ENCODE results near the gene TNFRSF6B. TPM values are rescaled to one million over a fixed set of nuclear protein-coding genes. Genes with fewer than 3 reads are reported as not detected.

TNFRSF6B gene
- polyA plus RNA-seq, 1 of the 3 experiments (the other 2 are of a cell fraction) = 9.4 TPM

DNA sequence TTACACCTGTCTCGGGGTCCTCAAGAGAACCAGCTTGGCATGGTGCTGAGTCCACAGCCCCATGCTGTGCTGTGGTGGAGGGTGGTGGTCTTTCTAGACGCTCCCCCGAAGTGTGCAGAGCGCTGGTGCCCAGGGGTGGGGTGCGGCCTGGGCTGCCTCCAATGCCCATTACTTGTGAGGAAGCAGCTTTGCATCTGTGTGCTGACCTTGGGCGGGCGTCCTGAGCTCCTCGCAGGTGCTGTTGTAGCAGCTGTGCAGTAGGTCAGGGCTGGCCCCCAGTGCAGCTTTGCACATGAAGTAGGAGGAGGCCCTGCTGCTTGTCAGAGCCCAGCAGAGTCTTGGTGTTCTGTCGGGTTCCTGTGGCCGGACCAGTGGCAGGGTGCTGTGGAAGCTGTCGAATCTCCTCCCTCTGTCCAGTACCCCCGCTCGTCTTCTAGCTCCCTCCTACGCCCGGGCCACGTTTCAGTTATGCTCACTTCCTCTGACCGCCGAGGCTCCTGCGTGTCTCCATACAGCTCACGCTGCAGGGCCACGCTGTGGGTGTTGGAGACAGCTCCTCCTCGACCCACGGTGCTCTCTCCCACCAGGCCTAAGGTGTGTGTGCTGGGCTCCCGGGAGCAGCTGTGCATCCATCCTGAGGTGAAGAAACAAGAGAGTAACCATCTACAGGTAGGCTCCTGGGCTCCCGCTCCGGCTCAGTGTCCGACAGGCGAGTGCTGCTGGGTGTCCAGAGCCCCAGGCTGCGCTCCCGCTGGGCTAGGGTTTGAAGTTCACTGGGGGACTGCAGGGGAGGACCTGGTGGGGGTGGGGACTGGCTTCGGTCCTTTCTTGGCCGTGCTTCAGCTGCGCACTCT lies 34.3 kb upstream of the TNFRSF6B start:
- Histone ChIP-seq H3K9me2 (no peaks in the 10 kb centered on the region), H2AFZ (ENCODE audit: low read depth) (no peak overlapping the region), H3F3A (replicated peaks; ENCODE audit: insufficient read depth) (no peaks in the 10 kb centered on the region), H3K4me2 (no peak overlapping the region), H3K27me3 (ENCODE audit: insufficient read depth) (no peaks in the 10 kb centered on the region), H4K20me1 (ENCODE audit: insufficient read depth) (no peaks in the 10 kb centered on the region), H3K27ac (ENCODE audit: low read depth in 2 of 2, low read length in 1 of 2) (no peak overlapping the region), H3K4me3 (ENCODE audit: low read depth in 2 of 2, low read length in 1 of 2) (no peak overlapping the region), H3K9ac (no peak overlapping the region), H3K9me3 (no peaks in the 10 kb centered on the region), H3K4me1 (ENCODE audit: control insufficient read depth in 1 of 2, insufficient read depth in 2 of 2, low read depth in 1 of 2, low read length in 1 of 2) (peaks cover 5 to 18% of the 10 kb centered on the region in 2 experiments; a peak in 2 of 4 replicates), H3K79me2 (ENCODE audit: insufficient read depth) (peaks cover 30% of the 10 kb centered on the region), H3K36me3 (replicated peaks in 1 of 2; ENCODE audit: control insufficient read depth in 1 of 2, insufficient read depth in 2 of 2, low read length in 1 of 2) (peaks cover 0 to 52% of the 10 kb centered on the region in 2 experiments)
- 96% methylated on average over 25 of the region's 33 CpGs for WGBS (ENCODE audit: low lambda C conversion rate)
- ChIA-PET POLR2A (interaction anchor here (0.7 to 1.2 kb wide), 2 partner anchors 138 to 251 kb away, joined by 3 read pairs; no protein-coding TSS in a partner anchor), CTCF (interaction anchor here (1.7 kb wide), 1 partner anchor 125 kb away, joined by 4 read pairs; the partner anchor contains the start of gene PTK6)
- TF ChIP-seq, protein P1, sequence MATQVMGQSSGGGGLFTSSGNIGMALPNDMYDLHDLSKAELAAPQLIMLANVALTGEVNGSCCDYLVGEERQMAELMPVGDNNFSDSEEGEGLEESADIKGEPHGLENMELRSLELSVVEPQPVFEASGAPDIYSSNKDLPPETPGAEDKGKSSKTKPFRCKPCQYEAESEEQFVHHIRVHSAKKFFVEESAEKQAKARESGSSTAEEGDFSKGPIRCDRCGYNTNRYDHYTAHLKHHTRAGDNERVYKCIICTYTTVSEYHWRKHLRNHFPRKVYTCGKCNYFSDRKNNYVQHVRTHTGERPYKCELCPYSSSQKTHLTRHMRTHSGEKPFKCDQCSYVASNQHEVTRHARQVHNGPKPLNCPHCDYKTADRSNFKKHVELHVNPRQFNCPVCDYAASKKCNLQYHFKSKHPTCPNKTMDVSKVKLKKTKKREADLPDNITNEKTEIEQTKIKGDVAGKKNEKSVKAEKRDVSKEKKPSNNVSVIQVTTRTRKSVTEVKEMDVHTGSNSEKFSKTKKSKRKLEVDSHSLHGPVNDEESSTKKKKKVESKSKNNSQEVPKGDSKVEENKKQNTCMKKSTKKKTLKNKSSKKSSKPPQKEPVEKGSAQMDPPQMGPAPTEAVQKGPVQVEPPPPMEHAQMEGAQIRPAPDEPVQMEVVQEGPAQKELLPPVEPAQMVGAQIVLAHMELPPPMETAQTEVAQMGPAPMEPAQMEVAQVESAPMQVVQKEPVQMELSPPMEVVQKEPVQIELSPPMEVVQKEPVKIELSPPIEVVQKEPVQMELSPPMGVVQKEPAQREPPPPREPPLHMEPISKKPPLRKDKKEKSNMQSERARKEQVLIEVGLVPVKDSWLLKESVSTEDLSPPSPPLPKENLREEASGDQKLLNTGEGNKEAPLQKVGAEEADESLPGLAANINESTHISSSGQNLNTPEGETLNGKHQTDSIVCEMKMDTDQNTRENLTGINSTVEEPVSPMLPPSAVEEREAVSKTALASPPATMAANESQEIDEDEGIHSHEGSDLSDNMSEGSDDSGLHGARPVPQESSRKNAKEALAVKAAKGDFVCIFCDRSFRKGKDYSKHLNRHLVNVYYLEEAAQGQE (IDR thresholded peaks at IDR 0.05; ENCODE audit: low read depth, low read length) = no peak
- TF ChIP-seq RXRA (IDR thresholded peaks at IDR 0.05; ENCODE audit: borderline replicate concordance, low read depth) = no peak
- TF ChIP-seq RAD21 (IDR thresholded peaks at IDR 0.05; ENCODE audit: low read length) = no peak
- TF ChIP-seq GATA2 (CRISPR knock-in tag; IDR thresholded peaks at IDR 0.05) = no peak
- no peak for TF ChIP-seq FOXJ3 (CRISPR knock-in tag; IDR thresholded peaks at IDR 0.05)
- no peak for TF ChIP-seq TEAD4 (IDR thresholded peaks at IDR 0.05; ENCODE audit: borderline replicate concordance, insufficient read depth)
- no peak for TF ChIP-seq TAF1 (IDR thresholded peaks at IDR 0.05; ENCODE audit: borderline replicate concordance, low read depth, low read length)
- no peak for TF ChIP-seq SMC3 (IDR thresholded peaks at IDR 0.05; ENCODE audit: low read depth, low read length)
- TF ChIP-seq FOXM1 (IDR thresholded peaks at IDR 0.05; ENCODE audit: low read depth) = no peak
- TF ChIP-seq, protein P2, sequence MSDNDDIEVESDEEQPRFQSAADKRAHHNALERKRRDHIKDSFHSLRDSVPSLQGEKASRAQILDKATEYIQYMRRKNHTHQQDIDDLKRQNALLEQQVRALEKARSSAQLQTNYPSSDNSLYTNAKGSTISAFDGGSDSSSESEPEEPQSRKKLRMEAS (IDR thresholded peaks at IDR 0.05; ENCODE audit: low read depth) = no peak
- no peak for TF ChIP-seq TCF12 (IDR thresholded peaks at IDR 0.05)
- TF ChIP-seq JUND (IDR thresholded peaks at IDR 0.05) = no peak
- TF ChIP-seq ELF1 (IDR thresholded peaks at IDR 0.05) = no peak
- no peak for TF ChIP-seq POLR2AphosphoS5 (IDR thresholded peaks at IDR 0.05; ENCODE audit: low read depth, low read length)
- TF ChIP-seq USF1 (IDR thresholded peaks at IDR 0.05; ENCODE audit: borderline replicate concordance, low read depth) = no peak
- no peak for DNase-seq

Data from SK-N-SH (cell line).